Astrocyte (in vitro differentiated cells and primary cell): ENCODE results near the gene SLIT3. TPM values are rescaled to one million over a fixed set of nuclear protein-coding genes. Genes with fewer than 3 reads are reported as not detected.
"Not testable (repeated sequence)": the region's sequence is repeated elsewhere in the genome, so short reads cannot be mapped to it uniquely, and the experiment has no call there.

ENCODE experiments used
- DNase-seq: peaks from one replicate; pipeline ENCODE4 v3.0.0-alpha.2; 2010; ENCODE audit warnings: low read depth
- FAIRE-seq: peaks from 2 replicates; lab custom pipeline; 2011; peaks lifted over from hg19 to GRCh38; lab: Jason Lieb, UNC
- H2AFZ ChIP-seq: 2 replicates; pipeline ENCODE4 v1.6.0; 2012; ENCODE audit warnings: low read depth, low read length, inconsistent platforms
- H3K27ac ChIP-seq: 2 replicates; pipeline ENCODE4 v1.5.1; 2011; ENCODE audit warnings: low read depth, low read length, inconsistent platforms
- H3K27me3 ChIP-seq: 2 replicates; pipeline ENCODE4 v1.6.0; 2011; ENCODE audit warnings: low read length, inconsistent platforms; ENCODE audit not compliant: insufficient read depth
- H3K36me3 ChIP-seq: 2 replicates; pipeline ENCODE4 v1.5.1; 2011; ENCODE audit warnings: low read length, inconsistent platforms; ENCODE audit not compliant: insufficient read depth
- H3K4me1 ChIP-seq: 2 replicates; pipeline ENCODE4 v1.5.1; 2011; ENCODE audit warnings: low read length, inconsistent platforms; ENCODE audit not compliant: insufficient read depth
- H3K4me2 ChIP-seq: 2 replicates; pipeline ENCODE4 v1.6.0; 2012; ENCODE audit warnings: low read length, inconsistent platforms
- H3K4me3 ChIP-seq: 2 replicates; pipeline ENCODE4 v1.5.1; 2011; ENCODE audit warnings: low read depth, mild to moderate bottlenecking, low read length, inconsistent platforms; ENCODE audit not compliant: insufficient read depth
- H3K79me2 ChIP-seq: 2 replicates; pipeline ENCODE4 v1.6.0; 2012; ENCODE audit warnings: mild to moderate bottlenecking, low read length, inconsistent platforms; ENCODE audit not compliant: insufficient read depth
- H3K9ac ChIP-seq: 2 replicates; pipeline ENCODE4 v1.6.0; 2012; ENCODE audit warnings: mild to moderate bottlenecking, low read length, inconsistent platforms
- H3K9me3 ChIP-seq: 2 replicates; pipeline ENCODE4 v1.5.1; 2012; ENCODE audit warnings: low read depth, mild to moderate bottlenecking, low read length, inconsistent platforms; ENCODE audit not compliant: insufficient read depth
- H4K20me1 ChIP-seq: 2 replicates; pipeline ENCODE4 v1.6.0; 2012; ENCODE audit warnings: low read length, inconsistent platforms; ENCODE audit not compliant: insufficient read depth
- H3K27ac Mint-ChIP-seq: one replicate; pipeline ENCODE4 v1.8.0; 2021; ENCODE audit warnings: mild to moderate bottlenecking, mixed read lengths; ENCODE audit not compliant: unreplicated experiment
- H3K27me3 Mint-ChIP-seq: one replicate; pipeline ENCODE4 v1.8.0; 2021; ENCODE audit warnings: low read depth, mixed read lengths; ENCODE audit not compliant: unreplicated experiment
- H3K36me3 Mint-ChIP-seq: one replicate; pipeline ENCODE4 v1.8.0; 2021; ENCODE audit warnings: low read depth, mixed read lengths; ENCODE audit not compliant: unreplicated experiment
- H3K4me1 Mint-ChIP-seq: one replicate; pipeline ENCODE4 v1.8.0; 2021; ENCODE audit warnings: low read depth, mixed read lengths; ENCODE audit not compliant: unreplicated experiment
- H3K4me3 Mint-ChIP-seq: one replicate; pipeline ENCODE4 v1.8.0; 2021; ENCODE audit warnings: mild to moderate bottlenecking, moderate library complexity, mixed read lengths; ENCODE audit not compliant: unreplicated experiment
- H3K9me3 Mint-ChIP-seq: one replicate; pipeline ENCODE4 v1.8.0; 2021; ENCODE audit warnings: mild to moderate bottlenecking, mixed read lengths; ENCODE audit not compliant: unreplicated experiment
- CTCF ChIP-seq: IDR thresholded peaks from 2 replicates; pipeline ENCODE4 v1.5.1; 2011; ENCODE audit warnings: low read depth, mild to moderate bottlenecking, inconsistent platforms, low read length, moderate library complexity; ENCODE audit not compliant: insufficient read depth
- EZH2 ChIP-seq: IDR thresholded peaks from 2 replicates; pipeline ENCODE4 v1.6.1; 2012; ENCODE audit warnings: mild to moderate bottlenecking, low read length, inconsistent platforms; ENCODE audit not compliant: insufficient read depth
- total RNA-seq: library from RNA; stranded (reverse); gene quantifications from 2 replicates; pipeline ENCODE4 v1.2.1, GENCODE V29; 2021

SLIT3 gene
- total RNA-seq, 1 donor from 2014 or later, result 20.7 TPM

- Histone ChIP-seq H2AFZ (no peak overlapping the region), H3K36me3 (no peaks in the 10 kb centered on the region), H3K4me2 (no peak overlapping the region), H3K9me3 (no peaks in the 10 kb centered on the region), H3K27ac (no peak overlapping the region), H3K4me3 (no peak overlapping the region), H3K79me2 (no peaks in the 10 kb centered on the region), H3K9ac (no peak overlapping the region), H4K20me1 (peaks cover 7% of the 10 kb centered on the region), H3K27me3 (no peaks in the 10 kb centered on the region), H3K4me1 (peaks cover 2% of the 10 kb centered on the region)
- no peak overlapping the region for H3K4me3 Mint-ChIP-seq
- DNase-seq (no peak), FAIRE-seq (no peak)
- peaks cover 9% of the 10 kb centered on the region for H3K4me1 Mint-ChIP-seq
- TF ChIP-seq EZH2 (no peak), CTCF (no peak)
- H3K27me3 Mint-ChIP-seq, result peaks cover 11% of the 10 kb centered on the region
- H3K27ac Mint-ChIP-seq, result no peak overlapping the region
- H3K36me3 Mint-ChIP-seq, result peaks cover 5% of the 10 kb centered on the region
- no peaks in the 10 kb centered on the region for H3K9me3 Mint-ChIP-seq
These were observed 82.8 kb downstream of the SLIT3 start for GRCh38 chr5:169218176-169218575.

- no peaks in the 10 kb centered on the region for H3K9me3 ChIP-seq
- Mint-ChIP-seq H3K27ac (no peak overlapping the region), H3K27me3 (peaks cover 10% of the 10 kb centered on the region), H3K36me3 (peaks cover 5% of the 10 kb centered on the region), H3K9me3 (peaks cover 4% of the 10 kb centered on the region), H3K4me1 (peaks cover 14% of the 10 kb centered on the region), H3K4me3 (no peak overlapping the region)
- FAIRE-seq (no peak), DNase-seq (no peak)
- H2AFZ ChIP-seq, result no peak overlapping the region
- peaks cover 7% of the 10 kb centered on the region for H4K20me1 ChIP-seq
- no peaks in the 10 kb centered on the region for H3K36me3 ChIP-seq
- no peak overlapping the region for H3K27ac ChIP-seq
- no peak overlapping the region for H3K4me2 ChIP-seq
- H3K4me3 ChIP-seq, result no peak overlapping the region
- no peaks in the 10 kb centered on the region for H3K27me3 ChIP-seq
- peaks cover 2% of the 10 kb centered on the region for H3K4me1 ChIP-seq
- no peaks in the 10 kb centered on the region for H3K79me2 ChIP-seq
- TF ChIP-seq EZH2 (no peak), CTCF (no peak)
- H3K9ac ChIP-seq, result no peak overlapping the region
These were observed 84.1 kb downstream of the SLIT3 start for GRCh38 chr5:169216866-169217265.

GRCh38 chr5:169213479-169213878 is 87.5 kb downstream of the SLIT3 start:
- Histone ChIP-seq H3K4me1 (peaks cover 2% of the 10 kb centered on the region), H3K4me3 (no peak overlapping the region), H3K36me3 (no peaks in the 10 kb centered on the region), H3K4me2 (no peak overlapping the region), H3K9ac (no peak overlapping the region), H3K27ac (no peak overlapping the region), H2AFZ (no peak overlapping the region), H4K20me1 (peaks cover 7% of the 10 kb centered on the region), H3K79me2 (no peaks in the 10 kb centered on the region), H3K9me3 (no peaks in the 10 kb centered on the region), H3K27me3 (no peaks in the 10 kb centered on the region)
- Mint-ChIP-seq H3K36me3 (peaks cover 2% of the 10 kb centered on the region), H3K4me3 (no peak overlapping the region), H3K4me1 (peaks cover 12% of the 10 kb centered on the region), H3K9me3 (peaks cover 10% of the 10 kb centered on the region), H3K27ac (peak overlapping the region; percentile 1), H3K27me3 (no peaks in the 10 kb centered on the region)
- DNase-seq, result peak; percentile 49
- TF ChIP-seq CTCF, result no peak
- no peak for FAIRE-seq

- not testable (repeated sequence) for H3K36me3 Mint-ChIP-seq, H2AFZ ChIP-seq, H3K36me3 ChIP-seq, H3K27me3 Mint-ChIP-seq, H3K27me3 ChIP-seq, H3K4me3 Mint-ChIP-seq, H3K4me2 ChIP-seq, H3K27ac Mint-ChIP-seq, H3K4me3 ChIP-seq, H3K9me3 ChIP-seq, H3K9ac ChIP-seq, H3K79me2 ChIP-seq, FAIRE-seq, H3K27ac ChIP-seq, DNase-seq, H4K20me1 ChIP-seq, H3K4me1 ChIP-seq
- Mint-ChIP-seq H3K4me1 (peaks cover 12% of the 10 kb centered on the region), H3K9me3 (peaks cover 10% of the 10 kb centered on the region)
These were observed 89.2 kb downstream of the SLIT3 start for GRCh38 chr5:169211761-169212160.
